ENCODE measurements around the gene RANBP3.

GRCh38 chr19:5952193-5953029, 25.5 kb downstream of the RANBP3 start:
- TF ChIP-seq POLR2A (IDR thresholded peaks at IDR 0.05) (no peak), POLR2AphosphoS5 (IDR thresholded peaks at IDR 0.05) (no peak), CTCF (IDR thresholded peaks at IDR 0.05) (no peak)
